Kidney capillary endothelial cell (primary cell): ENCODE measurements around the gene GPD1L.
"Not testable (repeated sequence)": the region's sequence is repeated elsewhere in the genome, so short reads cannot be mapped to it uniquely, and the experiment has no call there.

ENCODE experiments used
- DNase-seq: peaks from one replicate; pipeline ENCODE4 v3.0.0-alpha.2; 2018; ENCODE audit warnings: low spot score

The GPD1L gene

DNA sequence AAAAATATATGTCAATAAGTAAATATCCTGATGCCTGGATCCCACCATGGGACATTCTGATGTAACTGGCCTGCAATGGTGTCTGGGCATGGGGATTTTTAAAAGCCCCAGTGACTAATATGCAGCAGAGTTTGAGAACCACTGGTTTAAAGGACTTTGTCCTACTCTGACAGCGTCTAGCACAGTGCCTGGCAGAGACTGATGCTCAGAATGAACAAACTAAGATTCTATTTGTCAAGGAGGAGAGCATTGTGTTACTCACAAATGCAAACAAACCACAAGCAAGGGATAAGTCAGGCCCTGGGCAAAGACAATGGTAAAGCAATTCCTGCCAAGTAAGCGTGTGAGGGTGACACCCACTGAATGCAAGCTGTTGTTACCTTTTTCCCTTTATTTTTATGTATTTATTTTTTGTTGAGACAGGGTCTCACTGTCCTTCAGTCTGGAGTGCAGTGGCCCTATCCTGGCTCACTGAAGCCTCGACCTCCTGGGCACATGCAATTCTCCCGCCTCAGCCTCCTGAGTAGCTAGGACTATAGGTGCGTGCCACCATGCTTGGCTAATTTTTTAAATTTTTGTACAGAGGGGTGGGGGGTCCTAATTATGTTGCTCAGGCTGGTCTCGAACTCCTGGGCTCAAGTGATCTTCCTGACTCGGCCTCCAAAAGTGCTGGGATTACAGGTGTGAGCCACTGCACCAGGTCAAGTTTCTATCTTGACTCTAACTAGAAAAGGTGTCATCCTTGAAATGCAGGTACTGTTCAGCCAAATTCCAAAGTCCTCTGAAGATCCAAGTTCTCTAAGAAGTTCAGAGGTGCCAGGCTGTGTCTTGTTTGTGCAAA lies 909 bp upstream of the GPD1L start:
- no peak for DNase-seq

DNA sequence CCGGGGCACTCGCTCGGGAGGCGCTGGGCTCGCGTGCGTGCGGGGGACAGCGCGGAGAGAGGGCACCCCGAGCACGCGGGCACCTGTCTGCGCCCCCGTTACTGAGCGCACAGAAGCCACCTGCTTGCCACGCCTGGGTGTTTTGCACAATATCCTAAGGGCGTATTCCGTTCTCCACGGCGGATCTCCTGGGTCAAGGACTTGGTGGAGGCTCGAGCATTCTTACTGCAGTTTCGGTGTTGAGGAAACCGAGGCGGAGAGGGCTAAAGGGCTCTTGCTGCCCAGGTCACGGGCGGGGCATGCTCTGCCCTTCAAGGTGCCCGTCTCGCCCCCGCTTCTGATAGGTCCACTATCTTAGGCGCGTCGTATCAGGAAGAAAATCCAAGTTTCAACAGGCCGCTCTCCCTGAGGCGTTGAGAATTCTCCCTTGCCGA lies 526 bp downstream of the GPD1L start:
- peak; percentile 1 for DNase-seq

DNA sequence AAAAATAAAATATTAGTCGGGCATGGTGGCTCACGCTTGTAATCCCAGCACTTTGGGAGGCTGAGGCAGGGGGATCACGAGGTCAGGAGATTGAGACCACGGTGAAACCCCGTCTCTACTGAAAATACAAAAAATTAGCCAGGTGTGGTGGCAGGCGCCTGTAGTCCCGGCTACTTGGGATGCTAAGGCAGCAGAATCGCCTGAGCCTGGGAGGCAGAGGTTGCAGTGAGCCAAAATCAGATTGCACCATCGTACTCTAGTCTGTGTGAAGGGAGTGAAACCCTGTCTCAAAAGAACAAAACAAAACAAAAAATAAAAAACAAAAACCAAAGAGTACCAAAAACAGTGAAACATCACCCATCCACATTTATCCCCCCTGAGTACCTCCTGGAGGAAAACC lies 1.8 kb downstream of the GPD1L start:
- DNase-seq = not testable (repeated sequence)

DNA sequence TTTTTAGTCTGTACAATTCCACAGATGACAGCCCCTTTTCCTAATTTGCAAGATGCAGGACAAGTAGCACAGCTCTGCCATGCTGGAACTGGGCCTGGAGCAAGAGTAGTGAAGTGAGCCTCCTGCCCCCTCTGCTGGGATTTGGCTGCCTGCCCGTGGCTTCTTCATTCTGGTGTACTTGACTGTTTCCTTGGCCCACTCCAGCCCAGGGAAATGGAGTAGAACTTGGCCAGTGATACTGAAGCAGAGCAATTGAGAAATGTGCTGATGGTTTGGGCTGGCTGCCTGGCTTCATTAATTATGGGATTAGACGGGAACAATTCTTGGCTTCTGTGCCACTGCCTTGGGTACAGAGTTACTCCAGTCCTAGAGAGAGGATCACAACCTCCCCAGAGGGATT lies 2.8 kb downstream of the GPD1L start:
- no peak for DNase-seq

DNA sequence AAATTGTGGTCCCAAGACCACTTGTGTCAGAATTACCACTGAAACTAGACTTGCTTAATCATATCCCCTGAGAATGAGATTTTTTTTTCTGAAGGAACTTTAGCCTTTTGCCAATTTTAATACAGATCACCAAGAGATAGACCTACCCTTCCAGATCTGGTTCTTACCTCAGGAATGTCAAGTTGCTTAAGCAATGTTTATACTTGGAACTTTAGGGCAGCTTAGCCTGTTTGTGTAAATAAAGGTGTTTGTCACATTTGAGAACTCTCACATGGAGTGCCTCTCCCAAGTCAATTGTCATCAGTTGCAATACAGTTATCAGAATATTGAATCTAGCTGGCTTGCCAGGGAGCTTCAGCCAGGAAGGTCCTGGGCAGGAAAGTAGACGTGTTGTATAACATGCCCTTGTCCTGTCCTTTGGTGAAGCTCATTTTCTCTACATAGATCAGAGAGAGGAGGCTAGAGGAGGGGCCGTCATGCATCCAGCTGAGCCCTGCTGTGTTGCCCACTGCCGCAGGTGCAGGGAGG lies 3.9 kb downstream of the GPD1L start:
- no peak for DNase-seq

DNA sequence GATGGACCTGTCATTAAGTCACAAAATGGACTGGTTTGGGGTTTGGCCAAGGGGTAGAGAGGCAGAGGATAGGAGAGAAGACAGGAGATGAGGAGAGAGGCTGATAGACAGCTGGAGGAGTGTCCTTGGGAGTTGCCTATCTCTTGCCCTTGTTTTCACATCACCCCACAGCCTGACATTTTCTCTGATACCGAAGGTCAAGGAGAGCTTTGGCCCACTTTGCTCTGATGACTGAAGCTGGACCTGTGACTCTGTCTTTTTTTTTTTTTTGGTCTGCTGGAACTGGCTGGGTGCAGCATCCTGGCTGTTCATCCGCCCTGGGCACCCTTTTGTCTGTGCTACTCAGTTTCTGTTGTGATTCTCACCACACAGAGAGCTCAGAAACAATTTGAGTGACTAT lies 5.1 kb downstream of the GPD1L start:
- no peak for DNase-seq

DNA sequence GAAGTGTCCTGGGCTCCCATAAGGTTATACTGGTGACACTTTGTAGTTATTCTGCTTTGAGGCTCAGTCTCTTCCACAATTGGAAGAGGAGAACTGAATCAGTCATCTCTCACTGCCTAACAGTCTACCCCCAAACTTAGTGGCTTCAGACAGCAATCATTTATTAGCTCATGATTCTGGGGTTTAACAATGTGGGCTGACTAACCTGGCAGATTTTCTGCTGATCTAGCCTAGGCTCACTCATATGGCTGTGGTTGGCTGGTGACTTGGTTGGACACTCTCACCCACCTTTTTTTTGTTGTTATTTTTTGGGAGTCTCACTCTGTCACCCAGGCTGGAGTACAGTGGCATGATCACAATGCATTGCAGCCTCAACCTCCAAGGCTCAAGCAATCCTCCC lies 7.1 kb downstream of the GPD1L start:
- DNase-seq = no peak

DNA sequence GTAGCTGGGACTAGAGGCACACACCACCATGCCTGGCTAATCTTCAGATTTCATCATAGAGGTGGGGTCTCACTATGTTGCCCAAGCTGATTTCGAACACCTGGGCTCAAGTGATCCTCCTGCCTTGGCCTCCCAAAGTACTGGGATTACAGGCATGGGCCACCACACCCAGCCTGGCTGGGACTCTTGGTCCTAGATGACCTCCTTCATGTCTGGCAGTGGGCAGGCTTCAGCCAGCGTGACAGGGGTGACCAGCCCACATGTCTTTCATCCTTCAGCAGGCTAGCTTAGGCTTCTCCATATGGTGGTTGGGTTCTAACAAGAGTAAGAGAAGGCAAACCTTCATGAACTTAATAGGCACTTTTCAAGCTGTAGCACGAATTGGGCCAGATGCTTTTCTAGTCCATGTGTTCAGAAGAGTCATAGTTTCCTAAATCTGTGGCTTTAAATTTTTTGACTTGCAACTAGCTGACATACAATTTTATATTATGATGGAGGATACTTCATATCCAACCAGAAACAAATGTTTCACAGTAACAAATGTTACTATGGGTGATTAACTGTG lies 7.6 kb downstream of the GPD1L start:
- DNase-seq = no peak

DNA sequence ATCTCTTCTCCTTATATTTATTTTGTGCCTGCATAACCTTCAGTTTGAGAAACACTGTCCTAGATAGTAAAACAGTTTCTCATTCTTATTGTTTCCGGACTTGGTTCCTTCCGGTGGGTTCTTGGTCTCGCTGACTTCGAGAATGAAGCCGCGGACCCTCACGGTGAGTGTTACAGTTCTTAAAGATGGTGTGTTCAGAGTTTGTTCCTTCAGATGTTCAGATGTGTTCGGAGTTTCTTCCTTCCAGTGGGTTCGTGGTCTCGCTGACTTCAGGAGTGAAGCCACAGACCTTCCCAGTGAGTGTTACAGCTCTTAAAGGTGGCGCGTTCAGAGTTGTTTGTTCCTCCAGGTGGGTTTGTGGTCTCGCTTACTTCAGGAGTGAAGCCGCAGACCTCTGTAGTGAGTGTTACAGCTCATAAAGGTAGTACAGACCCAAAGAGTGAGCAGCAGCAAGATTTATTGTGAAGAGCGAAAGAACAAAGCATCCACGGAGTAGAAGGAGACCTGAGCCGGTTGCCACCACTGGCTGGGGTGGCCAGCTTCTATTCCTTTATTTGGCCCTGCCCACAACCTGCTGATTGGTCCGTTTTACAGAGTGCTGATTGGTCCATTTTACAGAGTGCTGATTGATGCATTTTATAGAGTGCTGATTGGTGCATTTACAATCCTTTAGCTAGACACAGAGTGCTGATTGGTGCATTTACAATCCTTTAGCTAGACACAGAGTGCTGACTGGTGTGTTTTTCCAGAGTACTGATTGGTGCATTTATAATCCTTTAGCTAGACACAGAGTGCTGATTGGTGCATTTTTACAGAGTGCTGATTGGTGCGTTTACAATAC lies 8.3 kb downstream of the GPD1L start:
- DNase-seq = not testable (repeated sequence)

DNA sequence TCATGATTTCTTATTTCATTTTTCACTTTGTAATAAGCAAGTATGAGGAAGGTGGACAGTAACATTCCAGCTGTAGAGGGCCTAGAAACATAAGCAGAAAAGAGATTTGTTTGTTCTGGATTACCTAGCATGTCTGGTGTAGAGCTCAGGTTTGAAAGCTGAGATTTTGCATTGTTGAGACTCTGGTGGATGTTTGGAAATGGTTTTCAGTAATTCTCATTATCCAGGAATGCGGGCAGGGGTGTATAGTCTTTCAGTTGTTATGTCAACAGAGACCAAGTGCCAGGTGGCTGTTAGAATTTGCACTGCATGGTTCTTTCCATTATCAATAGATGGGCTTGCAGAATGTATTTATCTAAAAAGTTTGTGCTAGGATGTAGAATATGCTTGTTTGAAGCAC lies 10.9 kb downstream of the GPD1L start:
- no peak for DNase-seq

DNA sequence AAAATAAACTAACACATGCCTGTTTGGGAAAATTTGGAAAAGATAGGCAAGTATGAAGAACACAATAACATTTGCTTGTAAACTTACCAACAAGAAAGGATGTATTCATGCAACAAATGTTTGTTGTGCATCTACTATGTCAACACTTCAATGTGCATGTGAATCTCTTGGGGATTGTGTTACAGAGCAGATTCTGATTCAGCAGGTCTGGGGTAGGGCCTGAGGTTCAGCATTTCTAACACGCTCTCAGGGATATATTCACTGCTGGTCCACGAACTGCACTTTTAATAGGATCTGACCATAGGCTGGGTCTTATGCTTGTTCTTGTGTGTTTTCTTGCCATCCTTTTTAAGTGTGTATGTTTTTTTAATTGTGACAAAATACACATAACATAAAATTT lies 11.8 kb downstream of the GPD1L start:
- no peak for DNase-seq

DNA sequence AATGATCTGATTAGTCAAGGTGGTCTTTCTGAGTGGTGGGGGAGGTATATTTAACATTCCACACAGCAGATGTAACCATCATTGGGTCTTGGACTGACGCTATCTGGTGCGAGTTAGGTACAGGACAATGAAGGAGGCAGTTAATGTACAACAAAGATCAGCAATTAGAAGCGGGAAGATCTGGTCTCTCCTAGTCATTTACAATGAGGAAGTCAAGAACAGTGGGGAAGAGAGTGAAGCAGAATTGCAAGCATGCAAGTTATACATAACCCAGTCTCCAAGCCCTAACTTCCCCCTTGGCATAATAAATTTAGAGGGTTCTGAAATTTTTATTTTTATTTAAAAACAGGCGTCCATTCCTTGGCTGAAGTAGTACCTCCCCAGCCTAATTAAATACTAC lies 14.1 kb downstream of the GPD1L start:
- DNase-seq = no peak

DNA sequence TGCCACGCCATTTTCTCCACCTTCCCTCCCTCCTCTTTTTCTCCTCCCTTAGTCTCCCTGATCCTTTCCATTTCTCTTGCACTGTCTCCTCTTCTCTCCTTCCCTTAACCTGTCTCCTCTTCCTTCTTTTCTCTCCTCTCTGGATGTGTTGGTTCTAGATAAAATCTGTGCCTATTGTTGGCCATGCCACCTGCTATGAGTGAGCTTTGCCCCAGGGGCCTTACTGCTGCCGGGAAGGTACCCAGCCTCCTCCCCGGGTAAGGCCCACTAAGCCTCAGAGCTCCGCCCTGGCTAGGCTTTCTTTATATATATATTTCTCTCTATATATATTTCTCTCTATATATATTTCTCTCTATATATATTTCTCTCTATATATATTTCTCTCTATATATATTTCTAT lies 14.7 kb downstream of the GPD1L start:
- no peak for DNase-seq

DNA sequence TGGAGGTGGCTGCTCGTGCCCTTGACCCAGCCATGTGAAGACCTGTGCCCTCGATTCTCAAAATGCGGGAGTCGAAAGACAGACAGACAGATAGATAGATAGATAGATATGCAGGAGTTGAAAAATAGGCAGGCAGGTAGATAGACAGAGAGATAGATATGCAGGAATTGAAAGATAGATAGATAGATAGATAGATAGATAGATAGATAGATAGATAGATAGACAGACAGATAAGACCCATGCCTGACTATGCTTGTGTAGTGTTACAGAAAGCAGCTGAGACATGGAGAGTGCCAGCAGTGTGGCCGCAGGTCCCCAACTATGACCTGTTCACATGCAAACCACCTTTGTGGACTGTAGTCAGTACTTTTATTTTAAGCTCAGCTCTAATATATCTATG lies 17.2 kb downstream of the GPD1L start:
- DNase-seq = no peak

DNA sequence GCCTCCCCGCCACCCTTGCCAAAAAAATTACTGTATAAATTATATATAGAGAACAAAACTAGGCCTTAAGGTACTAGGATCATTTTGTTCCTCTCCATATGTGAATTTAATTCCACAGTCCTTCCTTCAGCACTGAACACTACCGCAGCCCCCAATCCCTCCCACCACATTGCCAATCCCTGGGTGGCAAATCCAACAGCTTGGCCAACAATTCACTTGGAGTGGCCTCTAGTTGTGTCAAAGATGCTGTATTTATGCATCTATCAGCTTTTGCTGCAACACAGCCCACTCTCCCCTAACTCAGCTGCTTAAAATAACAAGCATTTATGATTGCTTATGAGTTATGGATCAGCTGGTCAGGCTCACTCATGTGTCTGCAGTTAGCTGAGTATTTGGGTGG lies 18.6 kb downstream of the GPD1L start:
- no peak for DNase-seq

DNA sequence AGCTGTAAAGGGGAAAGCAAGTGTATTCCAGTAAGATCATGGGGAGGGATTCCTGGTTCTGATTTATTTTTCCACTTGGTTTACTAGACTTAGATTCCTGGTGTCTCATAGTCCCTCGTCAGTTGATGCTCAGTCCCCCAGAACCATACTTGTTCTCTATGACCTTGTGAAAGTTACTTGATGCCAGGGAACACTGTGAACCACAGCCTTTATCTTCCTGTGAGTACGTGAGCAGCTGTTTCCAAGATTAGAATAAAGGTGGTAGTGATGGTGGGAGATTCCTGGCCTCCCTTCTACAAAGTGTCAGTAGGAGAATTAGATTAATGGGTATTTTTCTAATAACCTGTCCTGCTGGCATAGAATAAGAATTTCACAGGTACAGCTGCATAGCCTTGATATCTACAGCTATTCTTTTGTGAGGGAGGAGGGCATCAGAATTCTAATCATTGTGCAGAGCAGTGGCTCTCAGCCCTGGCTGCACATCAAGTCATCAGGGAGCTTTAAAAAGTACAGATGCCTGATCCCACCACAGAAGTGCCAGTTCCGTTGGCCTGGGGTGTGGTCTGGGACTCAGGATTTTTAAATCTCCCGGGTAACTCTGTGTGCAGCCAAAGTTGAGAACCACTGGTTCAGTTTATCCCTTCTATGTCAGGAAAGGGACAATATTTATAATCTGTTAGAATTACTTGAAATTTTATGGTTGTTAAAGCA lies 20.0 kb downstream of the GPD1L start:
- DNase-seq = no peak

DNA sequence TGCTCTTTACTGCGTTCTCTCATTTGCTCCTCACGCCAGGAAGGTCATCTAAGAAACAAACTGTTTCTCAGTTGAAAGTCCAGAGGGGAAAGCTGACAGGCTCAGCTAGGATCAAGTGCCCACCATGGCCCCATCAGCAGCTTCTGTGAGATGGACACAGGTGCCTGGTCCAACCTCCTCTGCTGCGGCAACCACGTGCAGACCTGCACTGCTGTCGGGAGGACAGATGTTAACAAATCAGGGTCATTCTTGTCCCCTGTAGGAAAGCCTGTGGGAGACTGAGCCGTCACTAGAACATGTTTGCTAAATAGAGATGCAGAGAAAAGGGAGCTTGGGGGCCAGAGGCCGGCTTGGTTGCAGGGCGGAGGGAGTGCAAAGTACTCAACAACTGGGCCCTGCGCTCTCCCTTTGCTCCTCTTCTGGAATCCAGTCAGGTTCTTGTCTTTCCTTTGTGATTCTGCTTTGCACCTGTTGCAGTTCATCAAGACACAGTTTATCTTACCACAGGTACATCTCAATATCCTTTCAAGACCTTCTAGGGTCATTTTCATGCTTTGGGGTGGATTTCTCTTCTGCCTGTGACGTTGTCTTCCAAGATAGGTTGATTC lies 20.9 kb downstream of the GPD1L start:
- DNase-seq = no peak

DNA sequence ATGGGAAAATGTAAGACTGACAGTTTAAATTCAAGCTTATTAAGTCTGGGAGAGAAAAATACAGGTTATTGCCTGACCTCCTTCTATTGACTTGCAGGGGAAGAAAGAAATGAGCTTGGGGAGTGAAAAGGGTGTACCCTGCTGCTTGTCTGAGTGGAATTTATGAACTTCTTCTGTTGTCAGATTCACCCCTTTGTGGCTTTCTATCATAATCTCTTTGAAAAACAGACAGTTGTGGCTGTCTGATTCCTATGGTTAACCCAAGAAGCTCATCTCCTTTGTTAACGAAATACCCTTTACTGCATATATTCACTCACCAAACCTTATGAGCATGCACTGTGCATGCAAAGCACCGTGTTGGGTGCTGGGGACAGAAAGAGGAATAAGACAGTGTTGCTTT lies 22.5 kb downstream of the GPD1L start:
- no peak for DNase-seq

DNA sequence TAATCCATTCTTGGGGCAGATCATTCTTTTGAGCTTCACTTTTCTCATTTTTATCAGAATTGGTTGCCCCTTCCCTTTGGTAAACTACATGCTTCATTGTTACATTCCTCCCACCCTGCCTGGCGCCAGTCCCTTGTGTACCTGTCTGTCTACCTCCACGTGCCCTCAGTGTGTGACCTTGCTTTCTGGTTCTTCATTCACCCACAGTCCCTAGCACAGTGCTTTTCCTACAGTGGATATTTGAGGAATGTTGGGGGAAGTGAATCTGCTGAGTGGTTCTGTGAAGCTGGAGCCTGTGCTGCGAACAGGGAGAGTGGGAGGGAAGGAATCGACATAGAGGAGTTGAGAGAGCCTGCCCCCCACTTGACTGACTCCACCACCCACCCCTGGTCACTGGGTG lies 23.4 kb downstream of the GPD1L start:
- DNase-seq = no peak

DNA sequence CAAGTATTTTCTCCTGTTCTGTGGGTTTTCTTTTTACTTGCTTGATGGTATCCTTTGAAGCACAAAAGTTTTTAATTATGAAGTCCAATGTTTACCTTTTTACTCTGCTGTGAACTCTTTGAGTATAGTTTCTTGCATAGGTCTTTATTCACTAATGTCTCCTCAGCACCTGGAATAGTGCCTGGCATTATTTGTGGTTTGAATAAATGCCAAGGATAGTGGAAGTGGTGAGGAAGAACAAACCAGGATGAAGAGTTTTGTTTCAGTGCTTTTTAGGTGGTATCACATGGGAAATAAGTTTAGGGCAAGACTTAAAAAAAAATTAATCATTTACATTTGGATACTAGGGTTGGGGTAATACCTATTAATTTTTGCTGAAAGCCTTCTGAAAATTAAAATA lies 25.7 kb downstream of the GPD1L start:
- no peak for DNase-seq

DNA sequence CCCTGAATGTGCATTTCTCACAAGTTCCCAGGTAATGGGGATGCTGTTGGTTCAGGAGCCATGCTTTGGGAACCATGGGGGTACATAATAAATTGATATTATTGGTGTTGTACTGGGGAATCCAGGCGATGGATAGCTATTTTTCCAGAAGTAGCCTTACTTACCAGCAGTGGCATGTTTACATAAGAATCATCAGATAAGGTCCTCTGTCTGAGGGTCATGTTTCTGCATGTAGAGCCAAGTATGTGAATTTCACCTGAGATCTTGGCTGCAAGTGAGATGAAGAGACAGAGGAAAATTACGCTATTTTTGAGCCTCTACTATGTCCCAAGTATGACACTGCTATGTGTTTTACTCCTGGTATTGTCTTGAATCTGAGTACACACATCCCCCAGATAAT lies 26.3 kb downstream of the GPD1L start:
- no peak for DNase-seq

DNA sequence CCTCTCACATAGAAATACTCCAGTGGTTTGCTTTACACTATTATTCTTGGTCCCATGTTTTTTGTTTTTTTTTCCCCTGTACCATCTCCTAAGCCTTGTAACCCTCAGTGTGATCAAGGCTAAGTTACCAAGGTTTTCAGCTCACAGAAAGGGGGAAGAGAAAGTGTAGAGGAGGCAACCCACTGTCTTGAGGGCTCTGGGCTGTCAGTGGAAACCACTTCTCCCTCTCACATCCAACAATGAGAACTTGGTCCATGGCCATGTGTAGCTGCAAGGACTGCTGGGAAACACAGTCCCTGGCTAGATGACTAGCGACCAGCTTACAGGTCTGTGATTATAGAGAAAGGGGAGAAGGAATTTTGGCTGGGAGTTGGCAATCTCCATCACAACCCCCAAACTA lies 30.3 kb downstream of the GPD1L start:
- DNase-seq = no peak
